Astrocyte of the cerebellum (primary cell): ENCODE measurements around the gene SPAM1.

ENCODE experiments used
- DNase-seq: peaks from one replicate; pipeline ENCODE4 v3.0.0-alpha.2; 2011; ENCODE audit warnings: low read depth
- H3K4me3 ChIP-seq: 2 replicates; pipeline ENCODE4 v1.5.1; 2011; ENCODE audit warnings: mild to moderate bottlenecking, low read depth, low read length, moderate library complexity
- CTCF ChIP-seq: IDR thresholded peaks from 2 replicates; pipeline ENCODE4 v1.5.1; 2012; ENCODE audit warnings: low read length, low read depth, moderate library complexity, mild to moderate bottlenecking; ENCODE audit errors: missing control alignments
- in situ Hi-C: cut with HindIII; loops from 2 replicates; pipeline ENCODE4 v1.10.0; 2017; ENCODE audit warnings: low sequenced_read_pairs

Gene SPAM1

GRCh38 chr7:123974326-123974908 lies 49.4 kb downstream of the SPAM1 start:
- DNase-seq, result no peak
- in situ Hi-C loops, result no loop called here
- TF ChIP-seq CTCF, result no peak
- H3K4me3 ChIP-seq, result no peak overlapping the region

GRCh38 chr7:123975084-123975483 lies 50.0 kb downstream of the SPAM1 start:
- no peak overlapping the region for H3K4me3 ChIP-seq
- in situ Hi-C loops, result no loop called here
- no peak for TF ChIP-seq CTCF
- DNase-seq, result no peak

- TF ChIP-seq CTCF, result no peak
- in situ Hi-C loops, result no loop called here
- no peak for DNase-seq
- no peak overlapping the region for H3K4me3 ChIP-seq
These were observed 52.0 kb downstream of the SPAM1 start for GRCh38 chr7:123977081-123977480.

- H3K4me3 ChIP-seq, result no peak overlapping the region
- TF ChIP-seq CTCF, result no peak
- in situ Hi-C loops, result no loop called here
- peak; percentile 42 for DNase-seq
These were observed 54.8 kb downstream of the SPAM1 start for GRCh38 chr7:123979876-123980275.

- in situ Hi-C loops, result no loop called here
- no peak overlapping the region for H3K4me3 ChIP-seq
- DNase-seq, result no peak
- TF ChIP-seq CTCF, result no peak
These were observed 62.4 kb downstream of the SPAM1 start for GRCh38 chr7:123987445-123987844.

GRCh38 chr7:123992913-123993518 lies 68.0 kb downstream of the SPAM1 start:
- DNase-seq, result no peak
- H3K4me3 ChIP-seq, result no peak overlapping the region
- in situ Hi-C loops, result no loop called here
- TF ChIP-seq CTCF, result no peak
